Activated naive CD8-positive, alpha-beta T cell treated with anti-CD3 and anti-CD28 coated beads, Interleukin-2, amount 10 ng/mL, durations not matched to agents 7 days and 5 days (primary cell): ENCODE data around the gene ZNF639. TPM values are rescaled to one million over a fixed set of nuclear protein-coding genes. Genes with fewer than 3 reads are reported as not detected.
A peak's percentile ranks its signal among the peaks of the same experiment; 100 is the strongest.

Experiments
- ATAC-seq: fragments of 150-1000 bp; cut with Tn5 transposase; one replicate; pipeline ENCODE4 v1.10.0; 2021; ENCODE audit warnings: low read depth, moderate library complexity
- POLR2A ChIA-PET: fragments of 350-600 bp; sonication (Branson Sonifier 250); formaldehyde crosslinking; loops from one replicate; lab custom pipeline; 2021; ENCODE audit warnings: antibody characterized with exemption; lab: Charles Lee
- DNase-seq: peaks from one replicate; pipeline ENCODE4 v3.0.0; 2021
- H3K27ac Mint-ChIP-seq: one replicate; pipeline ENCODE4 v1.8.0; 2022; ENCODE audit warnings: mild to moderate bottlenecking, mixed read lengths
- H3K27me3 Mint-ChIP-seq: one replicate; pipeline ENCODE4 v1.8.0; 2022; ENCODE audit warnings: mild to moderate bottlenecking, moderate library complexity, mixed read lengths
- H3K36me3 Mint-ChIP-seq: one replicate; pipeline ENCODE4 v1.8.0; 2021; ENCODE audit warnings: mild to moderate bottlenecking, mixed read lengths
- H3K4me1 Mint-ChIP-seq: one replicate; pipeline ENCODE4 v1.8.0; 2021; ENCODE audit warnings: mixed read lengths
- H3K4me3 Mint-ChIP-seq: one replicate; pipeline ENCODE4 v1.8.0; 2022; ENCODE audit warnings: mild to moderate bottlenecking, moderate library complexity, mixed read lengths
- H3K9me3 Mint-ChIP-seq: one replicate; pipeline ENCODE4 v1.8.0; 2021; ENCODE audit warnings: mixed read lengths
- total RNA-seq, 2 experiments: library from RNA; stranded (reverse); gene quantifications; one replicate each; pipeline ENCODE4 v1.2.3, GENCODE V29; 2021

The ZNF639 gene
- total RNA-seq, 2 experiments from 2014 or later, result 36.2 to 38.9 TPM

GRCh38 chr3:179324270-179324754 lies 1.5 kb downstream of the ZNF639 start:
- Mint-ChIP-seq H3K27me3 (no peaks in the 10 kb centered on the region), H3K27ac (peak overlapping the region; percentile 92), H3K36me3 (peaks cover 9% of the 10 kb centered on the region), H3K9me3 (no peaks in the 10 kb centered on the region), H3K4me3 (peak overlapping the region; percentile 90), H3K4me1 (peaks cover 22% of the 10 kb centered on the region)
- no peak for DNase-seq
- POLR2A ChIA-PET, result interaction anchor here (0.7 to 2.4 kb wide), 6 partner anchors 8 to 280 kb away, joined by 3 to 23 read pairs (median 4); partner anchors contain the start of genes MRPL47, NDUFB5, PIK3CA and ZMAT3
- ATAC-seq, result no peak

GRCh38 chr3:179330438-179330837 lies 7.6 kb downstream of the ZNF639 start:
- POLR2A ChIA-PET, result no interaction called here

GRCh38 chr3:179332240-179332639 lies 9.4 kb downstream of the ZNF639 start:
- no peaks in the 10 kb centered on the region for H3K27me3 Mint-ChIP-seq
- H3K9me3 Mint-ChIP-seq, result no peaks in the 10 kb centered on the region
- no peak overlapping the region for H3K4me3 Mint-ChIP-seq
- H3K36me3 Mint-ChIP-seq, result peaks cover 39% of the 10 kb centered on the region
- DNase-seq (no peak), ATAC-seq (no peak)
- POLR2A ChIA-PET, result no interaction called here
- no peak overlapping the region for H3K27ac Mint-ChIP-seq
- H3K4me1 Mint-ChIP-seq, result peaks cover 1% of the 10 kb centered on the region

More at GRCh38 chr3:179330438-179330837, 7.6 kb downstream of the ZNF639 start:
- no peaks in the 10 kb centered on the region for H3K9me3 Mint-ChIP-seq
- no peak overlapping the region for H3K4me3 Mint-ChIP-seq
- no peaks in the 10 kb centered on the region for H3K27me3 Mint-ChIP-seq
- peaks cover 1% of the 10 kb centered on the region for H3K4me1 Mint-ChIP-seq
- no peak overlapping the region for H3K27ac Mint-ChIP-seq
- ATAC-seq (no peak), DNase-seq (no peak)
- H3K36me3 Mint-ChIP-seq, result peaks cover 36% of the 10 kb centered on the region

- no peaks in the 10 kb centered on the region for H3K9me3 Mint-ChIP-seq
- POLR2A ChIA-PET, result no interaction called here
- no peak overlapping the region for H3K4me3 Mint-ChIP-seq
- ATAC-seq, result no peak
- H3K27ac Mint-ChIP-seq, result no peak overlapping the region
- no peaks in the 10 kb centered on the region for H3K27me3 Mint-ChIP-seq
- H3K36me3 Mint-ChIP-seq, result peaks cover 41% of the 10 kb centered on the region
- H3K4me1 Mint-ChIP-seq, result peaks cover 1% of the 10 kb centered on the region
- no peak for DNase-seq
Observed at GRCh38 chr3:179333084-179333483, 10.3 kb downstream of the ZNF639 start.

- peaks cover 2% of the 10 kb centered on the region for H3K4me1 Mint-ChIP-seq
- no peak for DNase-seq
- no peaks in the 10 kb centered on the region for H3K27me3 Mint-ChIP-seq
- H3K36me3 Mint-ChIP-seq, result peaks cover 34% of the 10 kb centered on the region
- H3K4me3 Mint-ChIP-seq, result no peak overlapping the region
- H3K27ac Mint-ChIP-seq, result no peak overlapping the region
- POLR2A ChIA-PET, result no interaction called here
- no peaks in the 10 kb centered on the region for H3K9me3 Mint-ChIP-seq
- no peak for ATAC-seq
Observed at GRCh38 chr3:179336345-179336929, 13.6 kb downstream of the ZNF639 start.

- Mint-ChIP-seq H3K36me3 (peaks cover 6% of the 10 kb centered on the region), H3K9me3 (no peaks in the 10 kb centered on the region), H3K4me1 (peaks cover 19% of the 10 kb centered on the region), H3K27ac (peak within 1 kb of the TSS; percentile 90), H3K27me3 (no peaks in the 10 kb centered on the region), H3K4me3 (peak within 1 kb of the TSS; percentile 91)
- ATAC-seq (peak; percentile 97), DNase-seq (peak; percentile 85)
- POLR2A ChIA-PET, result interaction anchor here (0.6 to 1.5 kb wide), 9 partner anchors 14 to 1254 kb away, joined by 3 to 9 read pairs (median 4); partner anchors contain the start of genes ACTL6A, MRPL47, NDUFB5 and TTC14
Observed at GRCh38 chr3:179347345-179348194, 24.7 kb downstream of the ZNF639 start, which contains the start of gene MFN1. MFN1 (plus strand) TSS chr3:179347709; CDS start chr3:179348852, 1,143 bp downstream.

- POLR2A ChIA-PET, result interaction anchor here (0.7 to 1.5 kb wide), 3 partner anchors 13 to 256 kb away, joined by 3 to 4 read pairs (median 4); partner anchors contain the start of genes MRPL47 and NDUFB5
- ATAC-seq (no peak), DNase-seq (no peak)
- H3K36me3 Mint-ChIP-seq, result peaks cover 10% of the 10 kb centered on the region
- peak overlapping the region; percentile 91 for H3K4me3 Mint-ChIP-seq
- no peaks in the 10 kb centered on the region for H3K27me3 Mint-ChIP-seq
- no peaks in the 10 kb centered on the region for H3K9me3 Mint-ChIP-seq
- H3K4me1 Mint-ChIP-seq, result peaks cover 21% of the 10 kb centered on the region
- peak overlapping the region; percentile 90 for H3K27ac Mint-ChIP-seq
Observed at GRCh38 chr3:179348325-179349013, 25.6 kb downstream of the ZNF639 start.

GRCh38 chr3:179355996-179356395 lies 33.2 kb downstream of the ZNF639 start:
- POLR2A ChIA-PET, result no interaction called here
- no peak overlapping the region for H3K27ac Mint-ChIP-seq
- no peak for DNase-seq
- peaks cover 56% of the 10 kb centered on the region for H3K36me3 Mint-ChIP-seq
- H3K4me3 Mint-ChIP-seq, result no peak overlapping the region
- H3K4me1 Mint-ChIP-seq, result peaks cover 19% of the 10 kb centered on the region
- no peaks in the 10 kb centered on the region for H3K27me3 Mint-ChIP-seq
- no peak for ATAC-seq
- no peaks in the 10 kb centered on the region for H3K9me3 Mint-ChIP-seq

GRCh38 chr3:179363332-179363731 lies 40.5 kb downstream of the ZNF639 start:
- ATAC-seq (no peak), DNase-seq (no peak)
- Mint-ChIP-seq H3K4me1 (no peaks in the 10 kb centered on the region), H3K4me3 (no peak overlapping the region), H3K27me3 (no peaks in the 10 kb centered on the region), H3K27ac (no peak overlapping the region), H3K9me3 (no peaks in the 10 kb centered on the region), H3K36me3 (peaks cover 18% of the 10 kb centered on the region)
- POLR2A ChIA-PET, result interaction anchor here (1.0 kb wide), 1 partner anchor 15 kb away, joined by 3 read pairs; no protein-coding TSS in a partner anchor

- no peaks in the 10 kb centered on the region for H3K9me3 Mint-ChIP-seq
- DNase-seq, result no peak
- POLR2A ChIA-PET, result interaction anchor here (0.6 kb wide), 2 partner anchors 17 to 1426 kb away, joined by 3 read pairs; no protein-coding TSS in a partner anchor
- H3K4me3 Mint-ChIP-seq, result no peak overlapping the region
- ATAC-seq, result no peak
- H3K27me3 Mint-ChIP-seq, result no peaks in the 10 kb centered on the region
- no peak overlapping the region for H3K27ac Mint-ChIP-seq
- no peaks in the 10 kb centered on the region for H3K4me1 Mint-ChIP-seq
- H3K36me3 Mint-ChIP-seq, result peaks cover 9% of the 10 kb centered on the region
Observed at GRCh38 chr3:179369621-179370020, 46.8 kb downstream of the ZNF639 start.

GRCh38 chr3:179373938-179374337 lies 51.1 kb downstream of the ZNF639 start:
- Mint-ChIP-seq H3K36me3 (peaks cover 7% of the 10 kb centered on the region), H3K27me3 (no peaks in the 10 kb centered on the region), H3K9me3 (no peaks in the 10 kb centered on the region), H3K4me3 (no peak overlapping the region), H3K27ac (no peak overlapping the region), H3K4me1 (no peaks in the 10 kb centered on the region)
- DNase-seq (no peak), ATAC-seq (no peak)
- POLR2A ChIA-PET, result no interaction called here

- no peak for ATAC-seq
- no peaks in the 10 kb centered on the region for H3K27me3 Mint-ChIP-seq
- no peaks in the 10 kb centered on the region for H3K9me3 Mint-ChIP-seq
- no peak overlapping the region for H3K4me3 Mint-ChIP-seq
- peaks cover 11% of the 10 kb centered on the region for H3K36me3 Mint-ChIP-seq
- H3K4me1 Mint-ChIP-seq, result no peaks in the 10 kb centered on the region
- no peak for DNase-seq
- H3K27ac Mint-ChIP-seq, result no peak overlapping the region
- POLR2A ChIA-PET, result no interaction called here
Observed at GRCh38 chr3:179375091-179375999, 52.5 kb downstream of the ZNF639 start.
